Ishikawa (cell line): ENCODE measurements around the gene CASP9.

ENCODE experiments used
- CEBPB ChIP-seq: IDR thresholded peaks from 2 replicates; pipeline ENCODE4 v1.6.1; 2012
- CREB1 ChIP-seq: IDR thresholded peaks from 2 replicates; pipeline ENCODE4 v1.6.1; 2012; ENCODE audit warnings: low read depth
- EGR1 ChIP-seq: IDR thresholded peaks from 2 replicates; pipeline ENCODE4 v1.6.1; 2012
- EP300 ChIP-seq: IDR thresholded peaks from 2 replicates; pipeline ENCODE4 v1.6.1; 2012; ENCODE audit warnings: borderline replicate concordance
- NFIC ChIP-seq: IDR thresholded peaks from 2 replicates; pipeline ENCODE4 v1.6.1; 2012
- TAF1 ChIP-seq: IDR thresholded peaks from 2 replicates; pipeline ENCODE4 v1.6.1; 2012; ENCODE audit warnings: low read depth, mild to moderate bottlenecking
- TCF12 ChIP-seq: IDR thresholded peaks from 2 replicates; pipeline ENCODE4 v1.6.1; 2012; ENCODE audit warnings: low read depth
- TEAD4 ChIP-seq: IDR thresholded peaks from 2 replicates; pipeline ENCODE4 v1.6.1; 2012
- YY1 ChIP-seq: IDR thresholded peaks from 2 replicates; pipeline ENCODE4 v1.6.1; 2012; ENCODE audit warnings: low read depth
- ZBTB7A ChIP-seq: IDR thresholded peaks from 2 replicates; pipeline ENCODE4 v1.6.1; 2012; ENCODE audit warnings: low read depth
- TF ChIP-seq, protein P1 (sequence below): IDR thresholded peaks from 2 replicates; pipeline ENCODE4 v1.6.1; 2012
- TF ChIP-seq, protein P2 (sequence below): IDR thresholded peaks from 2 replicates; pipeline ENCODE4 v1.6.1; 2012; ENCODE audit warnings: low read depth, mild to moderate bottlenecking
- TF ChIP-seq, protein P3 (sequence below): IDR thresholded peaks from 2 replicates; pipeline ENCODE4 v1.6.1; 2012

DNA sequence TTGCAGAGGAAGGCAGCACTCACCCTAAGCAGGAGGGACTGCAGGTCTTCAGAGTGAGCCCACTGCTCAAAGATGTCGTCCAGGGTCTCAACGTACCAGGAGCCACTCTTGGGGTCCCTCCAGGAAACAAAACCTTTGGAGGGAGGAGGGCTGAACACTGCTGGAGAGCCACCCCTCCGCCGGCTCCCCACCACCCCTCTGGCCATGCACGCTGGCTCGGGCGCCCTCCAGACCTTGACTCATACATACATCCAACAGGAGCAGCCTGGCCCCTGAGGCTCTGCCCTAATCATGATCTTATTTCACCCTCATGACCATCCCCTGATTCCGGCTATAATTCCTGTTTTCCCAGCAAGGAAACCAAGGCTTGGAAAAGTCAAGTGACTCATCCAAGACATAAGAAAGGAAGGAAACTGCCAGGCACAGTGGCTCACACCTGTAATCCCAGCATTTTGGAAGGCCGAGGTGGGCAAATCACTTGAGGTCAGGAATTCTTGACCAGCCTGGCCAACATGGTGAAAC, 30.1 kb downstream of the CASP9 start:
- no peak for TF ChIP-seq TAF1
- TF ChIP-seq EP300 = no peak
- no peak for TF ChIP-seq EGR1
- no peak for TF ChIP-seq ZBTB7A
- no peak for TF ChIP-seq YY1
- TF ChIP-seq TCF12 = no peak
- TF ChIP-seq, protein P1, sequence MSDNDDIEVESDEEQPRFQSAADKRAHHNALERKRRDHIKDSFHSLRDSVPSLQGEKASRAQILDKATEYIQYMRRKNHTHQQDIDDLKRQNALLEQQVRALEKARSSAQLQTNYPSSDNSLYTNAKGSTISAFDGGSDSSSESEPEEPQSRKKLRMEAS = no peak
- TF ChIP-seq CREB1 = no peak
- no peak for TF ChIP-seq CEBPB
- TF ChIP-seq, protein P2, sequence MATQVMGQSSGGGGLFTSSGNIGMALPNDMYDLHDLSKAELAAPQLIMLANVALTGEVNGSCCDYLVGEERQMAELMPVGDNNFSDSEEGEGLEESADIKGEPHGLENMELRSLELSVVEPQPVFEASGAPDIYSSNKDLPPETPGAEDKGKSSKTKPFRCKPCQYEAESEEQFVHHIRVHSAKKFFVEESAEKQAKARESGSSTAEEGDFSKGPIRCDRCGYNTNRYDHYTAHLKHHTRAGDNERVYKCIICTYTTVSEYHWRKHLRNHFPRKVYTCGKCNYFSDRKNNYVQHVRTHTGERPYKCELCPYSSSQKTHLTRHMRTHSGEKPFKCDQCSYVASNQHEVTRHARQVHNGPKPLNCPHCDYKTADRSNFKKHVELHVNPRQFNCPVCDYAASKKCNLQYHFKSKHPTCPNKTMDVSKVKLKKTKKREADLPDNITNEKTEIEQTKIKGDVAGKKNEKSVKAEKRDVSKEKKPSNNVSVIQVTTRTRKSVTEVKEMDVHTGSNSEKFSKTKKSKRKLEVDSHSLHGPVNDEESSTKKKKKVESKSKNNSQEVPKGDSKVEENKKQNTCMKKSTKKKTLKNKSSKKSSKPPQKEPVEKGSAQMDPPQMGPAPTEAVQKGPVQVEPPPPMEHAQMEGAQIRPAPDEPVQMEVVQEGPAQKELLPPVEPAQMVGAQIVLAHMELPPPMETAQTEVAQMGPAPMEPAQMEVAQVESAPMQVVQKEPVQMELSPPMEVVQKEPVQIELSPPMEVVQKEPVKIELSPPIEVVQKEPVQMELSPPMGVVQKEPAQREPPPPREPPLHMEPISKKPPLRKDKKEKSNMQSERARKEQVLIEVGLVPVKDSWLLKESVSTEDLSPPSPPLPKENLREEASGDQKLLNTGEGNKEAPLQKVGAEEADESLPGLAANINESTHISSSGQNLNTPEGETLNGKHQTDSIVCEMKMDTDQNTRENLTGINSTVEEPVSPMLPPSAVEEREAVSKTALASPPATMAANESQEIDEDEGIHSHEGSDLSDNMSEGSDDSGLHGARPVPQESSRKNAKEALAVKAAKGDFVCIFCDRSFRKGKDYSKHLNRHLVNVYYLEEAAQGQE = no peak
- no peak for TF ChIP-seq NFIC
- TF ChIP-seq TEAD4 = no peak
- TF ChIP-seq, protein P3, sequence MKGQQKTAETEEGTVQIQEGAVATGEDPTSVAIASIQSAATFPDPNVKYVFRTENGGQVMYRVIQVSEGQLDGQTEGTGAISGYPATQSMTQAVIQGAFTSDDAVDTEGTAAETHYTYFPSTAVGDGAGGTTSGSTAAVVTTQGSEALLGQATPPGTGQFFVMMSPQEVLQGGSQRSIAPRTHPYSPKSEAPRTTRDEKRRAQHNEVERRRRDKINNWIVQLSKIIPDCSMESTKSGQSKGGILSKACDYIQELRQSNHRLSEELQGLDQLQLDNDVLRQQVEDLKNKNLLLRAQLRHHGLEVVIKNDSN = no peak
